K562 (cell line): ENCODE measurements around the gene DR1. TPM values are rescaled to one million over a fixed set of nuclear protein-coding genes. Genes with fewer than 3 reads are reported as not detected.

Experiments used
- CBX8 ChIP-seq: fragments of 200-600 bp; sonication (generic); IDR thresholded peaks from 2 replicates; pipeline ENCODE4 v1.6.1; 2012; ENCODE audit warnings: borderline replicate concordance, mixed run types, low read depth, mild to moderate bottlenecking, moderate library complexity, mixed read lengths, low read length, control low read depth, inconsistent platforms; ENCODE audit not compliant: poor library complexity, severe bottlenecking; ENCODE audit errors: extremely low read depth
- DPF2 ChIP-seq: fragments of 450-650 bp; IDR thresholded peaks from 2 replicates; pipeline ENCODE4 v1.6.1; 2016
- E2F6 ChIP-seq, 2 experiments: IDR thresholded peaks; 2 replicates each; pipeline ENCODE4 v1.6.1; 2011; ENCODE audit warnings: borderline replicate concordance in 1 of 2, control low read depth in 1 of 2, low read depth in 1 of 2, low read length in 1 of 2, mild to moderate bottlenecking in 1 of 2, mixed read lengths in 1 of 2, moderate library complexity in 1 of 2; ENCODE audit not compliant: insufficient read depth in 1 of 2, insufficient read length in 1 of 2, poor library complexity in 1 of 2, severe bottlenecking in 1 of 2; ENCODE audit errors: extremely low read depth in 1 of 2
- FOXP1 ChIP-seq: sonication (generic); formaldehyde crosslinking; IDR thresholded peaks from 2 replicates; pipeline ENCODE4 v1.8.0; 2022; ENCODE audit warnings: mild to moderate bottlenecking, missing genetic modification reagents
- HMBOX1 ChIP-seq: sonication (generic); IDR thresholded peaks from 2 replicates; pipeline ENCODE4 v1.6.1; 2016
- KAT2B ChIP-seq: IDR thresholded peaks from one replicate; pipeline ENCODE4 v1.6.1; 2012; ENCODE audit warnings: low read depth, mild to moderate bottlenecking, control low read depth, inconsistent platforms, low read length, moderate library complexity
- NFRKB ChIP-seq: fragments of 450-650 bp; IDR thresholded peaks from 2 replicates; pipeline ENCODE4 v1.6.1; 2016; ENCODE audit warnings: low read depth
- POLR2B ChIP-seq: fragments of 450-650 bp; IDR thresholded peaks from 2 replicates; pipeline ENCODE4 v1.6.1; 2018; ENCODE audit warnings: low read depth; ENCODE audit not compliant: partially characterized antibody
- POLR2G ChIP-seq: fragments of 200-400 bp; formaldehyde crosslinking; IDR thresholded peaks from 2 replicates; pipeline ENCODE4 v1.6.1; 2017; ENCODE audit warnings: low read depth, mild to moderate bottlenecking, antibody characterized with exemption, low read length, moderate library complexity
- RREB1 ChIP-seq: fragments of 250-450 bp; sonication (Bioruptor Pico); IDR thresholded peaks from 2 replicates; pipeline ENCODE4 v1.4.0; 2020
- SAFB2 ChIP-seq: fragments of 200-400 bp; formaldehyde crosslinking; IDR thresholded peaks from 2 replicates; pipeline ENCODE4 v1.6.1; 2018; ENCODE audit warnings: borderline replicate concordance, low read length, low read depth, moderate library complexity; ENCODE audit not compliant: severe bottlenecking
- SETDB1 ChIP-seq: IDR thresholded peaks from one replicate; pipeline ENCODE4 v1.6.1; 2012; ENCODE audit warnings: low read length, control low read depth, inconsistent platforms
- TAF9B ChIP-seq: fragments of 450-650 bp; IDR thresholded peaks from 2 replicates; pipeline ENCODE4 v1.6.1; 2018; ENCODE audit warnings: mild to moderate bottlenecking; ENCODE audit not compliant: partially characterized antibody
- ZNF764 ChIP-seq: fragments of 250-450 bp; sonication (Bioruptor Pico); IDR thresholded peaks from 2 replicates; pipeline ENCODE4 v1.4.0; 2020; ENCODE audit warnings: low read depth, mild to moderate bottlenecking, moderate library complexity
- polyA plus RNA-seq, 8 experiments: library from polyadenylated mRNA; depleted of rRNA in 4 of 8; stranded (reverse) in 5 of 8; unstranded in 3 of 8; fragments of >200 nt; fragmentation: Nextera tagmentation in 2 of 8; fragmentation: Illumina TruSeq in 1 of 8; extraction: Ambion mirVana in 2 of 8; extraction: Trizol in 1 of 8; gene quantifications; 2 replicates each; pipeline versions ENCODE4 v1.2.1 to v1.2.3, GENCODE V29; 2011 to 2014; ENCODE audit warnings: inconsistent platforms in 1 of 8, missing spikeins in 1 of 8
- total RNA-seq, 7 experiments: library from RNA; depleted of rRNA in 6 of 7; stranded (reverse); fragments of >200 nt in 6 of 7; fragmentation: Illumina TruSeq in 2 of 7; extraction: Trizol in 2 of 7; gene quantifications; 2 replicates each; pipeline versions ENCODE4 v1.2.1 to v1.2.3, GENCODE V29; 2011 to 2021; ENCODE audit warnings: low replicate concordance in 1 of 7

Gene DR1
- total and polyA plus RNA-seq, 9 of the 15 experiments (the other 6 are each of a cell fraction or from before 2014, with no cell fraction given), result 8.1 to 78.8 (median 46.3) TPM

GRCh38 chr1:93345633-93346420 is at the start of gene DR1 (continued):
- TF ChIP-seq E2F6 (IDR thresholded peaks at IDR 0.05; ENCODE audit: borderline replicate concordance in 1 of 2, extremely low read depth in 1 of 2, insufficient read depth in 1 of 2, insufficient read length in 1 of 2, low read depth in 1 of 2, low read length in 1 of 2, poor library complexity in 1 of 2, severe bottlenecking in 1 of 2) (peak; percentile 80 to 86), TAF9B (peak; percentile 95), ZNF764 (no peak), HMBOX1 (no peak), NFRKB (peak; percentile 79), FOXP1 (CRISPR knock-in tag) (peak; percentile 50; the same call in 1 of the 2 replicates), SAFB2 (no peak), DPF2 (no peak), POLR2B (peak; percentile 93), CBX8 (no peak), RREB1 (CRISPR knock-in tag) (peak; percentile 80), KAT2B (no peak), POLR2G (peak; percentile 95), SETDB1 (no peak)
